Erythroblast (primary cell): ENCODE measurements around the gene OR2T27.

Source experiments
- GATA1 ChIP-seq: IDR thresholded peaks from 2 replicates; pipeline ENCODE4 v1.6.1; 2011; ENCODE audit warnings: low read depth, mild to moderate bottlenecking, control low read depth, low read length, moderate library complexity
- POLR2A ChIP-seq: IDR thresholded peaks from 2 replicates; pipeline ENCODE4 v1.6.1; 2011; ENCODE audit warnings: mild to moderate bottlenecking, low read length

DNA sequence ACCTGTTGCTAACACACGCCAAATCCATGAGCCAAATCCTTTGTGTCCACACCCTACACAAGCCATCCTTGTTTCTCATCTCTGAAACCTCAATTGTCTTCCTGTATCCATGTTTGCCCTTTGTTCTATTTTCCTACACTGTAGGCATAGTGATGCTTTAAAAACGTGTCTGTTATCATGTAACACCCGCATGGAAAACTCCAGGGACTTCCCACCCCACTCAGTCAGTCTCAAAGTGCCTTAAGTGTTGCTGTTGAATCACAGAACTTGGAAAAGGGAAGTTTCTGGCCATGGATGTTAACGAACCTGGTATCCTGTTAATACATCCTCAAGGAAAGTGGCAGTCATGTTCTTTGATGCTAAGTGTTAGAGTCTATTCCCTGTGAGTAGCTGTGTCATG lies 30.2 kb downstream of the OR2T27 start:
- TF ChIP-seq POLR2A = no peak
- no peak for TF ChIP-seq GATA1
